GM18502 (cell line): Measurements from ENCODE around the gene EPB41.

Experiments
- ATAC-seq: cut with Tn5 transposase; IDR thresholded peaks from one replicate; pipeline ENCODE4 v1.9.1; 2021; ENCODE audit warnings: mild to moderate bottlenecking; ENCODE audit not compliant: unreplicated experiment, poor library complexity

EPB41 gene

GRCh38 chr1:28971980-28972771 is 57.8 kb downstream of the EPB41 start:
- ATAC-seq: no peak

GRCh38 chr1:28973596-28974421 is 59.4 kb downstream of the EPB41 start:
- ATAC-seq: no peak

DNA sequence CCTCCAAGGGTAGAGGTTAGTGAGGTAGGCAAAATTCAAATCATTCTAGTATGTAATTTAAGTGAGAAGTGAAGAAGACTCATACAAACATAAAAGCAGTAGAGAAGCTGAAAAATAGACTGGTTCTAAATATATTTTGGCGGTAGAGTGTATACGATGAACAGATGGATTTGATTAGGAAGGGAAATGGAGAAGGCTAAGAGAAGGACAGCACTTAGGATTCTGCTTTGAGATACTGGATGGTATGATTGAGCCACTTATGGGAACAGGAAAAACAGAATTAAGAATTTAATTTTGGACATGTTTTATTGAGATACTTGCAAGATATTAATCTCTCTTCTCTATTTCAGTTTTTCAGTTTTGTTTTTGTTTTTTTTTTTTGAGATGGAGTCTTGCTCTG is 60.1 kb downstream of the EPB41 start:
- no peak for ATAC-seq

DNA sequence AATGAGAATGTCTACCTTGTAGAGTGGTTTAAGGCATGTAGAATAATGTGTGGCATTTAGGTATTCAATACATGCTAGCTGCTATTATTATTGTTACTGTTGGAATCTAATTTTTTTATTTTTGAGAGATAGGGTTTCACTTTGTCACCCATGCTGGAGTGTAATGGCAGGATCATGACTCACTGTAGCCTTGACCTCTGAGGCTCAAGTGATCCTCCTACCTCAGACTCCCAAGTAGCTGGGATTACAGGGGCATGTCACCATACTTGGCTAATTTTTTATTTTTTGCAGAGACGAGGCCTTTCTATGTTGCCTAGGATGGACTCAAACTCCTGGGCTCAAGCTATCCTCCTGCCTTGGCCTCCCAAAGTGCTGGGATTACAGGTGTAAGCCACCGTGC is 61.9 kb downstream of the EPB41 start:
- no peak for ATAC-seq

DNA sequence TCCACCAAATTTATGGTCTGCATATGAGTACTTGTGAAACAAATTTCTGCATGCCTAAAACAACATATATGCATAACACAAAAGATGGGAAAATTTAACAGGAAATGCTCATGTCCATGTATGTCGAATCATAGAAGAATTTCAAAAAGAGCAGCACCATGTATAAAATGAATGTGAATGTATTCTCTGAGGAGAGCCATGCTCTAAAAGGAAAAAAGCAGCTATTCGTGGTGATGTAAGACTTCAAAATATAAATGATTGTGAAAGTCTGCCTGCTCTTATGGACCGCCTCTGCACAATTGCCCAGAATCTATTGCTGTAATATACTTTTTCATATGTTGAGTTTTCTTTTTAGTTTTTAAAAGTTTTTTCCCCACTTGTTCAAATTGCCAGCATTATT is 66.8 kb downstream of the EPB41 start:
- no peak for ATAC-seq

- ATAC-seq: no peak
These were observed 67.8 kb downstream of the EPB41 start for GRCh38 chr1:28982198-28982597.

- ATAC-seq: no peak
These were observed 68.7 kb downstream of the EPB41 start for GRCh38 chr1:28983091-28983490.

- no peak for ATAC-seq
These were observed 69.3 kb downstream of the EPB41 start for GRCh38 chr1:28983509-28984310.

GRCh38 chr1:28984311-28984684 is 69.9 kb downstream of the EPB41 start:
- ATAC-seq: no peak

- no peak for ATAC-seq
These were observed 71.1 kb downstream of the EPB41 start for GRCh38 chr1:28985427-28985826.

GRCh38 chr1:28986306-28986910 is 72.0 kb downstream of the EPB41 start:
- ATAC-seq: no peak

DNA sequence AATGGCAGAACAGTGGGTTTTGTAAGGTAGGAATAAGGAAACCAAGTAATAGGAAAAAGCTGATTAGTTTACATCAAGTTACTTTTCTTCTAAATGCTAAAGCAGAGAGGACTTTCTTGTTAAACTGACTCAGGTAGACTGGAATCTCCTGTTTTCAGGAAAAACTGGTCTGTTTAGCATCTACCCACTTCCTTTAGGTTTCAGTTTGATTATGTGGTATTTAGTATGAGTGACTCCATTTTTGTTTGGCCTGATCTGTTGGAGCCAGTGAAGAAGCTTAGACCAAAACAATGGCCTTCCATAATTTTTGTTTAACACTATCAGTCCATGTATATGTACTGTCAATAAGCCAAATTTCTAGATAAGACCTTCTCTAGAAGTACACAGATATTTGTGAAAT is 88.4 kb downstream of the EPB41 start:
- ATAC-seq: no peak

- ATAC-seq: no peak
These were observed 89.9 kb downstream of the EPB41 start for GRCh38 chr1:29004288-29004687.

DNA sequence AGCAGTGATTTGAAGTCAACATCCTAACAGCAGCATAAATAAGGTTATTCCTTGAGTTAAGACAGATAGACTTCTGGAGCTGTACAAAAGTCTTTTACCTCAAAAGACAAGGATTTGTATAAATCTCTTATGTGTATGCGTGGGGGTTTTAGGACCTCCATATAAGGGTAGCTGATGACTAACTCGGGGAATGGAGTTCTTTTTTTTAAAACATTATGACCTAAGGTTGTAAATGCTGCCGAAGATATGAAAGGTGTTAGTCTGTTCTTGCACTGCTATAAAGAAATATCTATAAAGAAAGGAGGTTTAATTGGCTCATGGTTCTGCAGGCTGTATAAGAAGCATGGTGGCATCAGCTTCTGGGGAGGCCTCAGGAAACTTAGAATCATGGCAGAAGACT is 90.4 kb downstream of the EPB41 start:
- ATAC-seq: no peak

DNA sequence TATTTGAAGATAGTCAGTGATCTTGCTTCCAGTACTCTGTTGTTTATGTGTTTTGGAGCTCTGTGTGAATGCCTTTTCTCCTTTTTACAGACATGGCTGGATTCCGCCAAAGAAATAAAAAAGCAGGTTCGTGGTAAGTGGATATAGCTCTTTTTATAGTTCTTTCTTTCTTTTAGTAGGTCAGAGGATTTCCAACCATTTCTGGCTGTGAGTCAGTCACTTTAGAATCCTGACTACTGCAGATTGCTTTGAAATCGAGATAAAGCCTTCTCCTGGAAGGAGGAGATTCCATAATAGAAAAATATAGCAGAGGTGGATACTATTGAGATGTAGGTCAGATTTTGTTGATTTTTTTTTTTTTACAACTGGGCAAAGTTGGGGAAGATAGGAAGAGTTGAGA is 97.4 kb downstream of the EPB41 start:
- no peak for ATAC-seq

GRCh38 chr1:29017235-29017634 is 102.9 kb downstream of the EPB41 start:
- no peak for ATAC-seq

- ATAC-seq: no peak
These were observed 103.8 kb downstream of the EPB41 start for GRCh38 chr1:29017975-29018712.

DNA sequence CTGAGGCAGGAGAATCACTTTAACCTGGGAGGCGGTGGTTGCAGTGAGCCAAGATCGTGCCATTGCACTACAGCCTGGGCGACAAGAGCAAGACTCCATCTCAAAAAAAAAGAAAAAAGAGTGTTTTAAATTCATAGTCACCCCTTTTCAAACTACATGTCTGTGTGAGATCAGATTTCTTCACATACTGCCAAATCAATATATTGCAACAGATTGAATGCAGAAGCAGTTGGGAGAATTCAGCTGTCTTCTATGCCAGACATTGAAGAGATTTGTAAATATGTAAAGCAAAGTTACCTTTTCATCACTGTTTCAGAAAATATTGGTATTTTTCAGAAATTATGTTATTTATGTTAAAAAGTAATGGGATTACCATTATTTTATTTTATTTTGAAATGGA is 108.3 kb downstream of the EPB41 start:
- ATAC-seq: no peak

- no peak for ATAC-seq
These were observed 115.3 kb downstream of the EPB41 start for GRCh38 chr1:29029667-29030066.

GRCh38 chr1:29032841-29033240 is 118.5 kb downstream of the EPB41 start:
- no peak for ATAC-seq
